Thymus (tissue), 11 donors: Measurements from ENCODE around the gene DMAC2. TPM values are rescaled to one million over a fixed set of nuclear protein-coding genes. Genes with fewer than 3 reads are reported as not detected.
A peak's percentile ranks its signal among the peaks of the same experiment; 100 is the strongest.

Source experiments
- DNase-seq, 9 donors: peaks; one replicate each; pipeline ENCODE4 v3.0.0-alpha.2; 2013; ENCODE audit warnings: low spot score in 9 of 9, low read depth in 6 of 9, missing footprints in 1 of 9
- H3K27ac ChIP-seq, 2 donors: one replicate each; pipeline ENCODE4 v1.5.1; 2013; ENCODE audit warnings: control low read depth in 1 of 2, low read depth in 1 of 2, low read length in 1 of 2, mild to moderate bottlenecking in 1 of 2, moderate library complexity in 1 of 2
- H3K27me3 ChIP-seq, 2 donors: one replicate each; pipeline ENCODE4 v1.5.1; 2013; ENCODE audit warnings: low read length in 1 of 2; ENCODE audit not compliant: control insufficient read depth in 2 of 2, insufficient read depth in 1 of 2
- H3K36me3 ChIP-seq, 2 donors: one replicate each; pipeline ENCODE4 v1.5.1; 2013; ENCODE audit warnings: low read length in 1 of 2, mild to moderate bottlenecking in 1 of 2, moderate library complexity in 1 of 2; ENCODE audit not compliant: control insufficient read depth in 2 of 2, insufficient read depth in 2 of 2
- H3K4me1 ChIP-seq, 2 donors: one replicate each; pipeline ENCODE4 v1.5.1; 2013; ENCODE audit warnings: low read length in 2 of 2; ENCODE audit not compliant: control insufficient read depth in 2 of 2, insufficient read depth in 2 of 2
- H3K4me3 ChIP-seq, 2 donors: one replicate each; pipeline ENCODE4 v1.5.1; 2013; ENCODE audit warnings: low read length in 2 of 2, control low read depth in 1 of 2, mild to moderate bottlenecking in 1 of 2
- H3K9me3 ChIP-seq, 2 donors: one replicate each; pipeline ENCODE4 v1.5.1; 2013; ENCODE audit warnings: low read length in 1 of 2, mild to moderate bottlenecking in 1 of 2; ENCODE audit not compliant: control insufficient read depth in 2 of 2, insufficient read depth in 1 of 2
- WGBS: extraction: QIAGEN DNeasy Blood & Tissue Kit; methylation state at CpG from one replicate; pipeline ENCODE4 v1.1.7; 2013; 5-methylcytosine and 5-hydroxymethylcytosine counted together
- polyA plus RNA-seq: library from polyadenylated mRNA; stranded (reverse); fragments of 200-250 nt; gene quantifications from one replicate; pipeline ENCODE4 v1.2.3, GENCODE V29; 2013
- total RNA-seq: library from RNA; stranded (reverse); fragments of 120-200 nt; gene quantifications from one replicate; pipeline ENCODE4 v1.2.4, GENCODE V29; 2013
- donor health status: healthy.

DMAC2 gene
- total and polyA plus RNA-seq, 2 donors: 28.2 to 29.3 TPM

DNA sequence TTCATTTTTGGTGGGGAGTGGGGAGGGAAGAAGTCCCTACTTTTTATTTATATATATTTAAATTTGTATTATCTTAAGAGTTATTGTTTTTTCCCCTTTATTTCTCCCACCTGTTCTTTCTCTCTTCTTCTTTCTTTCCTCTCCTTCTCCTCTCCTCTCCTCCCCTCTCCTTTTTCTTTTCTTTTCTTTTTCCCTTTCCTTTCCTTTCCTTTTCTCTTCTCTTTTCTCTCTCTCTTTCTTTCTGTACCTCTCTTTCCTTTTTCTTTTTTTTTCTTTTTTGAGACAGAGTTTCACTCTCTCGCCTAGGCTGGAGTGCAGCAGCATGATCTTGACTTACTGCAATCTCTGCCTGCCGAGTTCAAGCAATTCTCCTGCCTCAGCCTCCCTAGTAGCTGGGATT lies 40.2 kb downstream of the DMAC2 start:
- H3K4me1 ChIP-seq: peaks cover 10 to 19% of the 10 kb centered on the region in 2 donors
- peaks cover 0 to 15% of the 10 kb centered on the region in 2 donors for H3K36me3 ChIP-seq
- H3K27ac ChIP-seq: no peak overlapping the region
- WGBS: 96% methylated on average over 2 of the region's 2 CpGs
- no peaks in the 10 kb centered on the region for H3K27me3 ChIP-seq
- DNase-seq: no peak
- no peaks in the 10 kb centered on the region for H3K9me3 ChIP-seq
- no peak overlapping the region for H3K4me3 ChIP-seq

DNA sequence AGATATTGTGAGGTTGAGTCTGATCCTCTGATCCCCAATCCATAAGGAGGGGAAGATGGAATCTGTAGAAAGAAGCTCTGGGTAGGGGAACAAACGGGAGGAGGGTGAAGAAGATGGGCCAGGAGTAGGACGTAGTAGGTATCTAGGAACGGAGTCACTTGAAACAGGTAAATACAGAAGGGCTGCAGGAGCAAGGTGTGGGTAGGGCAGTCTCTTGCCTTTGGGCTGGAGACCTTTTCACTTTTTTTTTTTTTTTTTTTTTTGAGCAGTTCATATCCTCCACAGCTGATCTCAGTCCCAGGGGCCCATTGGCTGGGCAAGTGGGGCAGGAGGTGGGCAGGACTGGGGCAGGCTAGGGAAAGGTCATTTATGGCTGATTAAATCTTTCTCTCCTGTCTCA lies 40.6 kb downstream of the DMAC2 start:
- Histone ChIP-seq H3K27me3 (no peaks in the 10 kb centered on the region), H3K9me3 (no peaks in the 10 kb centered on the region), H3K36me3 (peaks cover 0 to 15% of the 10 kb centered on the region in 2 donors), H3K27ac (no peak overlapping the region), H3K4me1 (peaks cover 10 to 19% of the 10 kb centered on the region in 2 donors), H3K4me3 (no peak overlapping the region)
- DNase-seq: no peak
- over 99% methylated on average over 3 of the region's 3 CpGs for WGBS

DNA sequence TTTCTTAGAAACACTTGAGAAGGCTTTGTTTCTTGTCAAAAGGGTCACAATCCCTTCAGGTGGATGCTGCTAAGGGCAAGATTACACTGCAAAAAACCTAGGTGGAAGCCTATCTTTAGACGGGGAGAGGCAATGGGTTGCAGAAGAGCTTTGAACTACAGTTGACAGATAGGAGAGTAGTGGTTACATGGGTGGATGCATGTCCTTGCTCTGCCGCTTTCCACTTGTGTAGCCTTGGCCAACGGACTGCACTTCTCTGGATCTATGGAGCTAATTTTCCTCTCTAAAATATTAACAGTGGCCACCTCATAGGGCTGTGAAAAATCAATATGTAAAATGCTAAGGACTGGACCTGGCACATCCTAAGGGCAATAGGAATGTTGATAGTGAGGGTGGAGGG lies 41.1 kb downstream of the DMAC2 start:
- Histone ChIP-seq H3K9me3 (no peaks in the 10 kb centered on the region), H3K27ac (no peak overlapping the region), H3K4me3 (peak overlapping the region; percentile 71 to 90), H3K4me1 (peaks cover 10 to 19% of the 10 kb centered on the region in 2 donors), H3K36me3 (peaks cover 0 to 13% of the 10 kb centered on the region in 2 donors), H3K27me3 (no peaks in the 10 kb centered on the region)
- DNase-seq: no peak
- 81% methylated on average over 3 of the region's 3 CpGs for WGBS

DNA sequence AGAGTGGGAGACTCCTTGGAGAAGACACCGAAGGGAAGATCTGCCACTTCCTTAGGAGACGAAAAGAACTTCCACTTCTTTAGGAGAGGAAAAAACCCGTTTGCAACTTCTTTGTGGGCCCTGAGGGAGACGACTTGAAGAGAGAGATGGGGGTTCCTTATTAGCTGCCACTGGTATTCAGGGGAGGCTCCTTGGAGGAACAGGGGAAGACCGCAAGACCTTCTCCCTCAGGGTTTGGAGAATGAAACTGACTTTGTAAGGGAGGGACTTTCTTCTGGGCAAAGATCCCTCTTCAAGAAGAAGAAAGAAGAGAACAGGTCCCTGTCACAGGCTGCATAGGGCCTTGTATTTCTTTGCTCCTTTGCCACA lies 41.7 kb downstream of the DMAC2 start:
- no peaks in the 10 kb centered on the region for H3K27me3 ChIP-seq
- no peaks in the 10 kb centered on the region for H3K9me3 ChIP-seq
- peak overlapping the region; percentile 71 to 90 for H3K4me3 ChIP-seq
- H3K4me1 ChIP-seq: peaks cover 10 to 19% of the 10 kb centered on the region in 2 donors
- H3K27ac ChIP-seq: peak overlapping the region in 1 of 2 donors; percentile 92
- peak in 1 of 9 donors; percentile 2 for DNase-seq
- 0% methylated on average over 5 of the region's 5 CpGs for WGBS
- peaks cover 0 to 8% of the 10 kb centered on the region in 2 donors for H3K36me3 ChIP-seq

DNA sequence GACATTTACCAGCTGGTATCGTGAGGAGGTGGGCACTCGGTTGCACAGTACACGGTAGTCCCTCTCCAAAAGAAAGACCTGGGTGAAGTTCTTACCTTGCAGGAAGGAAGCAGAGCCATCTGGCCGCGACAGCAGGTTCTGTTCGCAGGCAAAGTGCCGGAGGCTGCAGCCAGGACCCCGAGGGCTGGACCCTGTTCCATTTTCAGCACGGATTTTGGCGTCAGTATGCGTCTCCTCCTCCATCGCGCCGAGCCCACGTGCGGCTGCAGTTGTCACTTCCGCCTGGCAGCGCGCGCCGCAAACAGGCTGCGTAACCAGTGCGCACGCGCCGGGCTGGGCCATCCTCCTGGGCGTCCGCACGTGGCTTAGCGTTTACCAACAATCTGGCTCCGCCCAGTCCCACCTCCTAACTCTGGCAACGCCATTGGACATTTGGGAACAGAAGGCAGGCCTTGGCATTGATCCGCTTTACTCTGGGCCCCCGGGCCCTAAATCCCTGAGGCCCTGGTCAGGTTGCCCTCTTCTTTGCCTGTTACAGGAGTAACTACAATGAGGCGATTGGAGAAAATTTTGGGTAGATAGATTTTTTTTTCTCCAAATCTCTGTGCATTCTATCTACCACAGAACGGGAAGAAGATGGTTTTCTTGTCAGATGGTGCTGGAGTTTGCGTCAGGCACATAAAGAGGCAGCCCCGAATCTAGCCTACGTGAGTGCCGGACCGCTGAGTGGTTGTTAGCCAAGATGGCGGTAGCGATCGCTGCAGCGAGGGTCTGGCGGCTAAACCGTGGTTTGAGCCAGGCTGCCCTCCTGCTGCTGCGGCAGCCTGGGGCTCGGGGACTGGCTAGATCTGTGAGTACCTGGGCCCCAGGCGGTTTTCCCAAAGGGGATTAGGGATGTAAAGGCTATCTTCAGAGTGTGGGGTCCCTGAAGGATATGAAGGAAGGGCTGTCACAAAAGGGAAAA lies 42.3 kb downstream of the DMAC2 start, which contains the start of the genes BCKDHA and EXOSC5:
BCKDHA (plus strand) TSS at position 733 of the 964 bp plus-strand sequence; CDS start at position 743, 10 bp downstream.
EXOSC5 (minus strand) TSS at position 274 of the 964 bp plus-strand sequence; CDS start at position 243, 31 bp downstream.
- Histone ChIP-seq H3K36me3 (peaks cover 0 to 5% of the 10 kb centered on the region in 2 donors), H3K27ac (peak within 1 kb of the TSS; percentile 81 to 92), H3K4me1 (peaks cover 10 to 19% of the 10 kb centered on the region in 2 donors), H3K9me3 (no peaks in the 10 kb centered on the region), H3K27me3 (no peaks in the 10 kb centered on the region), H3K4me3 (peak within 1 kb of the TSS; percentile 71 to 90)
- peak; percentile 99 to 100 (median 100) for DNase-seq
- WGBS: under 1% methylated on average over 50 of the region's 50 CpGs

DNA sequence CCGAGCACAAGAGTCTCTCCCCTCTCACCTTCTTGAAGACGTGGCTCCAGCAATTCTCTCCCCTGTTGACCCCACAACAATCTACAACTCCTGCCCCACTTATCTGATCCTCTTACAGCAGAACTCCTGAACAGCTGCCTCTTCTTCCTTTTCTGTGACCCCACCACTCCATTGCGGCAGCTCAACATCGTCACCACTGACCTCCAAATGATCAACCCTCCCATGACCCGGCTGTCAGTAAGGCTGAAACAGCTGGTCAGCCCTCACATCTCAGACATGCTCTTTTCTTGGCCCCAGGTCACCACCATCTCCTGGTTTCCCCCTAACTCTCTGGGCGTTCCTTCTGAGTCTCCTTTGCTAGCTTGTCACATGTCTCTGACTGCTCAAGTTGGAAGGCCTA lies 44.4 kb downstream of the DMAC2 start:
- peaks cover 11 to 17% of the 10 kb centered on the region in 2 donors for H3K36me3 ChIP-seq
- DNase-seq: no peak
- no peaks in the 10 kb centered on the region for H3K9me3 ChIP-seq
- H3K4me3 ChIP-seq: no peak overlapping the region
- no peaks in the 10 kb centered on the region for H3K27me3 ChIP-seq
- H3K27ac ChIP-seq: no peak overlapping the region
- 79% methylated on average over 6 of the region's 6 CpGs for WGBS
- peaks cover 10 to 19% of the 10 kb centered on the region in 2 donors for H3K4me1 ChIP-seq

DNA sequence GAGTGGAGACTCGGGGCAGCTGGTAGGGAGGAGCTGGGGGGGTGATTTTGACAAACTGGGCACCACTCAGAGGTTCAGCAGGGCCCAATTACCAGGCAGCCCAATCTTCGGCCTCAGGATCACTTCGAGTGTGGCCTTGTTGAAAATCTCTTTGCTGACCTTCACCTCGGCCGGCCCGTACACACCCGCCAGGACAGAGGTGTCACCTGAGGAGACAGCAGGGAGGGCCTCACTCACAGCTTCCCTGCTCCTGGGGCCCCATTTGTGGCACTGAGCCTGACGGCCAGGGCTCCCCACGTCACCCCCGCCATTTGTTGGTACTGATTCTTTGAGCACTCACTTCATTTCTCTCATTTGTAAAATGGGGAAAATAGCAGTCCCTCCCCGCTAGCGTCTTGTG lies 46.9 kb downstream of the DMAC2 start:
- H3K4me1 ChIP-seq: peaks cover 0 to 9% of the 10 kb centered on the region in 2 donors
- no peaks in the 10 kb centered on the region for H3K27me3 ChIP-seq
- H3K27ac ChIP-seq: no peak overlapping the region
- DNase-seq: no peak
- 98% methylated on average over 12 of the region's 12 CpGs for WGBS
- H3K36me3 ChIP-seq: peaks cover 23 to 28% of the 10 kb centered on the region in 2 donors
- no peak overlapping the region for H3K4me3 ChIP-seq
- H3K9me3 ChIP-seq: no peaks in the 10 kb centered on the region

DNA sequence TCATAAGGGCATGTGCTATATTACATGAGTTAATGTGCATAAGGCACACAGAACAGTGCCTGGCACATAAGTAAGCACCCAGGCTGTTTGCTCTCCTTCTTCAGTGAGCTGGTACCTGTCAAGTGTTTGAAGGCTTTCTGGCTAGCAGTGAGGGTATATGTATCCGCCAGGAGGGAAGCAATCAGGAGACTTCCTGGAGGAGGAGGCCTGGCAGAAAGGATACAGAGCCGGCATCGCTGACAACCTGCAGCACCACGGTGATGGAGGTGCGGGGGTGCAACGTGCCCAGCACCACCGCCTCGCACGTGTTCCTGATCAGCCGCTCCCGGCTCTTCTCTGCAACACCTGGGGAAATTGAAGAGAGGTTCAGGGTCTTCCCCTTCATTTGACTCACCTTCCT lies 48.1 kb downstream of the DMAC2 start:
- Histone ChIP-seq H3K27me3 (no peaks in the 10 kb centered on the region), H3K9me3 (no peaks in the 10 kb centered on the region), H3K27ac (no peak overlapping the region), H3K36me3 (peaks cover 28% of the 10 kb centered on the region in 2 donors), H3K4me1 (peaks cover 0 to 5% of the 10 kb centered on the region in 2 donors), H3K4me3 (no peak overlapping the region)
- DNase-seq: no peak
- 88% methylated on average over 11 of the region's 11 CpGs for WGBS

DNA sequence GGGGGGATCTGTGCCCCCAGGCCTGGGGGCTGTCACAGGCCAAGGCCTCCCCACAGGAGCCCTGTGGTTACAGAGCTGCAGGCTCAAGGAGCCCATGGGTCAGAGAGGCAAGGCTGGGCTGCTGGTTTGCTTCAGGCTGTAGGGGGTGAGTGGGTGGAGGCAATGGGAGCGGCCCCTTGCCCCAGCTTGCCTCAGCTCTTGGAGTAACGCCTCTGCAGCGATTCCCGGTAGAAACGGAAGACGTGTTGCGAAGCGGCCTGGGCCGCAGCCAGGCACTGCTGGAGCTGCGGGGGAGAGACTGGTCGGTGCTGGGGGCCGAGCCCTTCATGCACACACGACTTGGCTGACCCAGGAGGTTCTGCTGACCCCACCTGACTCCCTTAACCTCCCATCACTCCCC lies 53.3 kb downstream of the DMAC2 start:
- Histone ChIP-seq H3K27ac (peak overlapping the region in 1 of 2 donors; percentile 19), H3K4me1 (no peaks in the 10 kb centered on the region), H3K27me3 (no peaks in the 10 kb centered on the region), H3K9me3 (no peaks in the 10 kb centered on the region), H3K4me3 (no peak overlapping the region), H3K36me3 (peaks cover 30% of the 10 kb centered on the region in 2 donors)
- WGBS: 97% methylated on average over 13 of the region's 13 CpGs
- DNase-seq: no peak
